ENCODE results near the gene CFAP97. TPM values are rescaled to one million over a fixed set of nuclear protein-coding genes. Genes with fewer than 3 reads are reported as not detected.

CFAP97 gene
- total RNA-seq, 1 donor = 74.3 TPM

DNA sequence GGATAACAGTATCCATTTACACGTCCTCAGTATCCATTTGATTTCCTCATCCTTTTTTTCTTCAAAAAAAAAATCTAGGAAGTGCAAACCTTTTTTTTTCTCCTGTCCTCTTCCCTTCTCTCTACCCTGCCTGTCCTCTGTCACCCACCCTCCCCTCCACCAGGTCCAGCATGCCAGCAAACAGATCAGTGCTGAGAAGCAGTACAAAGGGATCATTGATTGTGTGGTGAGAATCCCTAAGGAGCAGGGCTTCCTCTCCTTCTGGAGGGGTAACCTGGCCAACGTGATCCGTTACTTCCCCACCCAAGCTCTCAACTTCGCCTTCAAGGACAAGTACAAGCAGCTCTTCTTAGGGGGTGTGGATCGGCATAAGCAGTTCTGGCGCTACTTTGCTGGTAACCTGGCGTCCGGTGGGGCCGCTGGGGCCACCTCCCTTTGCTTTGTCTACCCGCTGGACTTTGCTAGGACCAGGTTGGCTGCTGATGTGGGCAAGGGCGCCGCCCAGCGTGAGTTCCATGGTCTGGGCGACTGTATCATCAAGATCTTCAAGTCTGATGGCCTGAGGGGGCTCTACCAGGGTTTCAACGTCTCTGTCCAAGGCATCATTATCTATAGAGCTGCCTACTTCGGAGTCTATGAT, 59.1 kb downstream of the CFAP97 start:
- H3K4me3 ChIP-seq (ENCODE audit: low read depth, low read length) = no peak overlapping the region
- no peak for DNase-seq (ENCODE audit: low read depth)
- TF ChIP-seq, protein P1, sequence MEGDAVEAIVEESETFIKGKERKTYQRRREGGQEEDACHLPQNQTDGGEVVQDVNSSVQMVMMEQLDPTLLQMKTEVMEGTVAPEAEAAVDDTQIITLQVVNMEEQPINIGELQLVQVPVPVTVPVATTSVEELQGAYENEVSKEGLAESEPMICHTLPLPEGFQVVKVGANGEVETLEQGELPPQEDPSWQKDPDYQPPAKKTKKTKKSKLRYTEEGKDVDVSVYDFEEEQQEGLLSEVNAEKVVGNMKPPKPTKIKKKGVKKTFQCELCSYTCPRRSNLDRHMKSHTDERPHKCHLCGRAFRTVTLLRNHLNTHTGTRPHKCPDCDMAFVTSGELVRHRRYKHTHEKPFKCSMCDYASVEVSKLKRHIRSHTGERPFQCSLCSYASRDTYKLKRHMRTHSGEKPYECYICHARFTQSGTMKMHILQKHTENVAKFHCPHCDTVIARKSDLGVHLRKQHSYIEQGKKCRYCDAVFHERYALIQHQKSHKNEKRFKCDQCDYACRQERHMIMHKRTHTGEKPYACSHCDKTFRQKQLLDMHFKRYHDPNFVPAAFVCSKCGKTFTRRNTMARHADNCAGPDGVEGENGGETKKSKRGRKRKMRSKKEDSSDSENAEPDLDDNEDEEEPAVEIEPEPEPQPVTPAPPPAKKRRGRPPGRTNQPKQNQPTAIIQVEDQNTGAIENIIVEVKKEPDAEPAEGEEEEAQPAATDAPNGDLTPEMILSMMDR (IDR thresholded peaks at IDR 0.05; ENCODE audit: insufficient read depth, low read length) = no peak

DNA sequence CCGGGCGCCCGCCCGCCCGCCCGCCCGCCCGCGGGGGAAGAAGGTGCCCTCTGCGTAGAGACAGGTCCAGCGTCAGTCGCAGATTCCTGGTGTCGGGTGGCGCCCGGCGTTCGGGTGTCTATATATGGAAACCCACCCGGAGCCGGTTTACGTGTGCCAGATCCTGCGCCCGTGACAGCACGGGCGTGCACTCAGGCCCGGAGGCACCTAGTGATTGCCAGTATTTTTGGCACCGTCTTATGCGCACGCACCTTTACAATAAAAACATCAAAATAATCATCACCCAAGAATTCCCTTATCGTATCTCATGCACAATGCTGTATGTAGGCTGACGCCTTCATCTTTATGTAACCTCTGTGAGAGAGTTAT, 60.2 kb downstream of the CFAP97 start:
- peak overlapping the region; percentile 82 for H3K4me3 ChIP-seq (ENCODE audit: low read depth, low read length)
- TF ChIP-seq, protein P1 (IDR thresholded peaks at IDR 0.05; ENCODE audit: insufficient read depth, low read length) = no peak
- peak; percentile 36 for DNase-seq (ENCODE audit: low read depth)

DNA sequence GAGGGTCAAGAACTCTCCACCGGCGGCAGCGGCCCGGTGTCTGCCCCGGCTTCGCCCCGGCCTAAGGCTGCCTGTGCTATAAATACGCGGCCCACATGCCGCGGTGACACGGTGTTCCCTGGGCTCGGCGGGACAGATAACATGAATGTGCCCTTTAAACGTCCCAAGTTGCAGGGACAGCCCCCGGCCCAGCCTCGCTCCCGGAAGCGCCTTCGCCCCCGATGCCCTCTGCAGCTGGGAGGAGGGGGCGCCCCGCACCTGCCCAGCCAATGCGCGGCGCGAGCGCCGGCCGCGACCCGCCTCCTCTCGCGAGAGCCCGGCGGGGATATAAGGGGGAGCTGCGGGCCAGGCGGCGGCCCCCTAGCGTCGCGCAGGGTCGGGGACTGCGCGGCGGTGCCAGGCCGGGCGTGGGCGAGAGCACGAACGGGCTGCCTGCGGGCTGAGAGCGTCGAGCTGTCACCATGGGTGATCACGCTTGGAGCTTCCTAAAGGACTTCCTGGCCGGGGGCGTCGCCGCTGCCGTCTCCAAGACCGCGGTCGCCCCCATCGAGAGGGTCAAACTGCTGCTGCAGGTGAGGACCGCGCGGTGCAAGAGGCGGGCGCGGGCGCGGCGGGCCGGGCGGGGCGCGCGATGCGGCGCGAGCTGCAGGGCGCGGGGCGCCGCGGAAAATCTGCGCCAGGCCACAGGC, 60.7 kb downstream of the CFAP97 start, which contains the start of gene SLC25A4:
Gene SLC25A4, plus strand, starts transcription at position 355 of the 689 bp plus-strand sequence. Its CDS starts 107 bp downstream, at position 462.
- peak; percentile 53 for DNase-seq (ENCODE audit: low read depth)
- H3K4me3 ChIP-seq (ENCODE audit: low read depth, low read length) = peak within 1 kb of the TSS; percentile 82
- TF ChIP-seq, protein P1 (IDR thresholded peaks at IDR 0.05; ENCODE audit: insufficient read depth, low read length) = peak; percentile 28

DNA sequence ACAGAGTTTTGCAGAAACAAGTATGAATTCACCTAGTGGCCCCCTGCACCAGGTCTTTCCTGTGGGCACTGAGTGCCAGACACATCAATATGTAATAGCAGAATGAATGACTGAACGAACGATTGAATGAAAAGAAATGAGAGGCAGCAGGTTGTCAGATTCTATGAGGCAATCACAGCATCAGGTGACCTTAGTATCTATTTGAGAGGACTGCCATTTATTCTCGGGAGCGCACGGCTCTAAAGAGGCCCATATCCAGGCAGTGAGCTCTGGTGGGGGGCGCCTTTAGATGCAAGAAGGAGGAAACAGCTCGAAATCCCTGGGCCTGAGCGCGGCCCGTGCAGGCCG, 61.3 kb downstream of the CFAP97 start:
- TF ChIP-seq, protein P1 (IDR thresholded peaks at IDR 0.05; ENCODE audit: insufficient read depth, low read length) = no peak
- H3K4me3 ChIP-seq (ENCODE audit: low read depth, low read length) = peak overlapping the region; percentile 82
- no peak for DNase-seq (ENCODE audit: low read depth)

DNA sequence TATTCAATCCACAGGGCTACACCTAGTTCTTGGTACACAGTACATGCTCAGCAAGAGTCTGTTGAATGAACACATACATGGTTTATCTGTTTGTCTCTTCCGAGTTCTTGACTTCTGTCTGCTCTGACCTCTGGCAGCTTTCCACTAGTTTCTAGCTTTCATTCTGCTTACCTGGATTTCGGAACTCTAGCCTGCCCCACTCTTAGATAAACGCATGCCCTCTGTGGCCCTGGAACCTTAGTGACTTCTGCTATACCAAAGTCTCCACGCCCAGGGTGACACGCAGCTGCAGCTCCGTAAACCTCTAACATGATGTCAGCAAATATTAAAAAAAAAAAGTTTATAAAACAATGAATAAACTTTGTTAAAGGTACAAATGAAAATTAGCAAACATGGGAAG, 62.0 kb downstream of the CFAP97 start:
- DNase-seq (ENCODE audit: low read depth) = no peak
- no peak overlapping the region for H3K4me3 ChIP-seq (ENCODE audit: low read depth, low read length)
- TF ChIP-seq, protein P1 (IDR thresholded peaks at IDR 0.05; ENCODE audit: insufficient read depth, low read length) = no peak

DNA sequence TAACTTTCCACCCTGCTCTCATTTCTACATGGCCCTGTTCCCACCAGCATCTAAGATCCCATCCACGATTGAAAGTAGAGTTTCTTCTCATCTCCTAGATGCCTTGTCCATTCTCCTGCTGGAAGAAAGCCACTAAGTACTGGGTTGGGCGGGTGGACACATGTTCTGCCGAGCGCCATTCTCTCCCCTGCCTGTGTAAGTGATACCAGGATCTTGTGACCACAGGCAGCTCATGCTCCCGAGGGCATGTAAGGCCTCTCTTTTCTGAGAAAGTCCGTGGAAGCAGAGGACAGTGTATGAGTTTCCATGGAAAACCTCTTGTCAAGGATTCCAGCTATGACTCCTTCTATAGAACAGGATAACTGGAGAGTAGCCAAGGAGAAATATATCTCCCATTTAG, 64.1 kb downstream of the CFAP97 start:
- TF ChIP-seq, protein P1 (IDR thresholded peaks at IDR 0.05; ENCODE audit: insufficient read depth, low read length) = no peak
- no peak for DNase-seq (ENCODE audit: low read depth)

More for the DNA sequence above, 64.1 kb downstream of the CFAP97 start:
- H3K4me3 ChIP-seq (ENCODE audit: low read depth, low read length) = no peak overlapping the region

Data from fibroblast of the aortic adventitia (primary cell).